Measurements from ENCODE around the gene C1orf87.
A peak's percentile ranks its signal among the peaks of the same experiment; 100 is the strongest.

The C1orf87 gene

DNA sequence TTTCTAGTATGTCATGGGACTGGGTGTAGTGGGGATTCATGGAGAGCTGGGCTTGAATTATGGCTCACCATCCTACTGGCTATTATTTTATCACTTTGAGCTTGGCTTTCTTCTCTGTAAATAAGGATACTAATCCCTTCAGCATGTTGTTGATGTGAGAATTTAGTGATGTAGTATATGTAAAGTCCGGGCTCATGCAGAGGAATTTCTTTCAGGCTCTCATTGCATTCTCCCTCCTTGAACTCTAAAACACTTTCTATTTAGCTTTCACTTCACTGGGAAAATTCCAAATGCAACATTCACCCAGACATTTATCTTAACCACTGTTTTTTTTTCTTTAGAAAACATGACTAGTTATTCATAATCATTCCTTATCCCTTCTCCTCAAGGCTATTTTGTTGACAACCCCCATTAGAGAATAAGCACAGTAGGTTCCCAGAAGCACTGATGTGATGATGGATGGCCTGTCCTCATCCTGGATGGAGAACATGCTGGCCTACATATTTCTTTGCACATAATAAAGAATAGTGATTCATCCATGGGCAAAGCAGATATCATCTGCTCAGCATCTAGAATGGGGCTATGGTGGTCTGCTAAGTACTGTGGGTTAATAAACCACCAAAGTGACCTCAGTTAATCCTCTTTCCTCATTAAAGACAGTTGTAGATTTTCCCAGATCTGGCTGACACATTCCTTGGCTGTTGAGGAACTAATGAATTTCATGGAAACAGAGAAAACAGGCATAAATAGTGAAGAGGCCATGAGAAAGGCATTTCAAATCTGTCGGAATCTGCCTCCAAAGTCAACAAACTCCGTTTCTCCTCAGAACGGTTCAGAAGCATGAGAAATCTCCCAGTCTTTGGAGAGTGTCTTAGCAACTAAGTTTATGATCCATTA is 79.0 kb downstream of the C1orf87 start:
- intact Hi-C loops (cut with DNase I; ENCODE audit: low total_unique reads): no loop called here

DNA sequence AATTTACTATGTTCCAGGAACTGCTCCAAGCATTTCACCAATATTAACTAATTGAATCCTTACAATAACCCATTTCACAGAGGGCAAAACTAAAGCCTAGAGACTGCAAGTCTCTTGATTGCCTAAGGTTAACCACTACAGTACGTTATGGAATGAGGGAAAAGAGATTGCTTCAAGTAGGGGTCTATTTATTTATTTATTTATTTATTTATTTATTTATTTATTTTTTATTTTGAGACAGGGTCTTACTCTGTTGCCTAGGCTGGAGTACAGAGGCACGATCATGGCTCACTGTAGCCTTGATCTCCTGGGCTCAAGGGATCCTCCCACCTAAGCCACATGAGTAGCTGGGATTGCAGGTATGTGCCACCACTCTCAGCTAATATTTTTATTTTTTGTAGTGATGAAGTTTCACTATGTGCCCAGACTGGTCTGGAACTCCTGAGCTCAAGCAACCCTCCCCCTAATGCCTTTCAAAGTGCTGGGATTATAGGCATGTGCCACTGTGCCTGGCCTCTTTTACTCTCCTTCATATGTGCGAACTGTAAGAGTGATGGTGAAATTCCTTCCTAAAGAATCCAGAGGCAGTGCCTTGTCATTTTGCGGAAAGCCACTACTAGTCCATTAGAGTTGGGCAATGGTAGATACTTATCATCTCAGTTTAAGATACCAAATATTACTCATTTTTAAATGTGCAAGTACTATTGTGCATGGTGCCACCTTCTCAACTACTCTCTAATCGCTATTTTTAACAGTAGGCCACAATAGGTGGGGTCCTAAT is 81.3 kb downstream of the C1orf87 start:
- Histone ChIP-seq H3K27ac (no peak overlapping the region), H3K4me3 (no peak overlapping the region), H3K9me3 (no peaks in the 10 kb centered on the region), H3K27me3 (no peaks in the 10 kb centered on the region), H3K4me1 (peaks cover 0 to 36% (median 13%) of the 10 kb centered on the region in 4 donors), H3K36me3 (no peaks in the 10 kb centered on the region)
- intact Hi-C loops (cut with DNase I; ENCODE audit: low total_unique reads): no loop called here
- DNase-seq: no peak
- TF ChIP-seq, protein P1, sequence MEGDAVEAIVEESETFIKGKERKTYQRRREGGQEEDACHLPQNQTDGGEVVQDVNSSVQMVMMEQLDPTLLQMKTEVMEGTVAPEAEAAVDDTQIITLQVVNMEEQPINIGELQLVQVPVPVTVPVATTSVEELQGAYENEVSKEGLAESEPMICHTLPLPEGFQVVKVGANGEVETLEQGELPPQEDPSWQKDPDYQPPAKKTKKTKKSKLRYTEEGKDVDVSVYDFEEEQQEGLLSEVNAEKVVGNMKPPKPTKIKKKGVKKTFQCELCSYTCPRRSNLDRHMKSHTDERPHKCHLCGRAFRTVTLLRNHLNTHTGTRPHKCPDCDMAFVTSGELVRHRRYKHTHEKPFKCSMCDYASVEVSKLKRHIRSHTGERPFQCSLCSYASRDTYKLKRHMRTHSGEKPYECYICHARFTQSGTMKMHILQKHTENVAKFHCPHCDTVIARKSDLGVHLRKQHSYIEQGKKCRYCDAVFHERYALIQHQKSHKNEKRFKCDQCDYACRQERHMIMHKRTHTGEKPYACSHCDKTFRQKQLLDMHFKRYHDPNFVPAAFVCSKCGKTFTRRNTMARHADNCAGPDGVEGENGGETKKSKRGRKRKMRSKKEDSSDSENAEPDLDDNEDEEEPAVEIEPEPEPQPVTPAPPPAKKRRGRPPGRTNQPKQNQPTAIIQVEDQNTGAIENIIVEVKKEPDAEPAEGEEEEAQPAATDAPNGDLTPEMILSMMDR (IDR thresholded peaks at IDR 0.05): no peak

More for the DNA sequence above, 79.0 kb downstream of the C1orf87 start:
- Histone ChIP-seq H3K27ac (peak overlapping the region; percentile 68 to 75), H3K27me3 (no peaks in the 10 kb centered on the region), H3K4me3 (peak overlapping the region in 1 of 2 donors; percentile 9), H3K36me3 (no peaks in the 10 kb centered on the region), H3K4me1 (peaks cover 0 to 52% (median 13%) of the 10 kb centered on the region in 4 donors), H3K9me3 (no peaks in the 10 kb centered on the region)
- DNase-seq: peak; percentile 63 to 78
- TF ChIP-seq, protein P1 (IDR thresholded peaks at IDR 0.05): no peak

DNA sequence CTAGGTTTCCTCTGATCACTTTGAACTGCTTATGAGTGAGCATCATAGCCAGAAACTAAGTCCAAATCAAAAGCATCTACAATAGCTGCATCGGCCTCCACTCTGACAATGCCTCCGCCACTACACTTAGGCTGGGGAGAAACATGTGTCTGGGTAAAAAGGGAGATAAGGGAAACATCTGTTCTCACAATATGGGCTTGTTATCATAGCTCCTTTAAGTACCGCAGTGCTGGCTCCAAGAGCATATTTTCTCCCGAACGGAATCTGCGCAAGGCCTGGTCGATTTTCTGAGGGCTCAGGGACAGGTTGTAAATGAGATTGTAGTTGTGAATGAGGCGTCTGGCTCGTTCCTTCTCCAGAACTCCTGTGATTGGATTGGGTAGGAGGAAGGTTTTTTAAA is 83.1 kb downstream of the C1orf87 start:
- Histone ChIP-seq H3K36me3 (no peaks in the 10 kb centered on the region), H3K27me3 (no peaks in the 10 kb centered on the region), H3K4me3 (no peak overlapping the region), H3K4me1 (peaks cover 0 to 19% (median 10%) of the 10 kb centered on the region in 4 donors), H3K27ac (no peak overlapping the region), H3K9me3 (no peaks in the 10 kb centered on the region)
- intact Hi-C loops (cut with DNase I; ENCODE audit: low total_unique reads): no loop called here
- DNase-seq: no peak
- TF ChIP-seq, protein P1 (IDR thresholded peaks at IDR 0.05): no peak

DNA sequence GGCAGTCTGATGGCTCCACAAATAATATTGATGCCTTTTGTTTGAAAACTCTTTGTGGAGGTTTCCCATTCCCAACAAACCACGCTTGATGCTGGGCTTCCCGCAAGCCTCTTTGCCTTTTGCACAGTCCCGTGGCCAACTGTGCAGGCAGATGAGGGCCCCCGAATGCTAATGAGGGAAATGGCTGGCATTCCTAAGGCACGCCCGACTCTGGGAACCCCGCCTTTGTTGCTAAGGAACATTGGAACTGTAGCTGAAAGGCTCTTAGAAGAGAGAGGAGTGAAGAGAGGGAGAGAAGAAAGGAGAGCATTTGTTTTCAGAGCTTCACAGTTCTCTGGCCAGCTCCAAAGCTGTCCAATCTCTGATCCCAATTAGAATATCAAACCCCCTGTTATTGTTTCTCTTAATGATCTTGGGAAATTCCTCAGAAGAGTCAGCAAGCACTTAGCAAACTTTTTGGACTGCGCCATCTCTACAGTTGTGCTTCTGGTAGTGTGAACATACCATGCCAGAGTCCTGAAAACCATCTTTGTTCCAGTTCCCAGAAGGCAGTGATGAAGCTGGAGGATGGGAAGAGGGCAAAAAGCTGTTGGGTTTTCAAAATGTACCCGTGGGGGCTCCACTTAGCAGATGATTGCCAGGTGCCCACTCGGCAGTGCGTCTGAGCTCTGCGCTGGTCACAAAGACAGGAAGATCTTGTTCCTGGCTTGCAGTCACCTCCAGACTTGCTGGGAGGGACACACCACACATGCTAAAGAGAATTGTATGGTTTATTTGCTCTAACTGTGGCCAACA is 86.9 kb downstream of the C1orf87 start:
- no peaks in the 10 kb centered on the region for H3K9me3 ChIP-seq
- intact Hi-C loops (cut with DNase I; ENCODE audit: low total_unique reads): no loop called here
- H3K36me3 ChIP-seq: no peaks in the 10 kb centered on the region
- no peaks in the 10 kb centered on the region for H3K27me3 ChIP-seq
- TF ChIP-seq, protein P1 (IDR thresholded peaks at IDR 0.05): no peak
- no peaks in the 10 kb centered on the region for H3K4me1 ChIP-seq
- no peak overlapping the region for H3K4me3 ChIP-seq
- DNase-seq: no peak
- H3K27ac ChIP-seq: no peak overlapping the region

DNA sequence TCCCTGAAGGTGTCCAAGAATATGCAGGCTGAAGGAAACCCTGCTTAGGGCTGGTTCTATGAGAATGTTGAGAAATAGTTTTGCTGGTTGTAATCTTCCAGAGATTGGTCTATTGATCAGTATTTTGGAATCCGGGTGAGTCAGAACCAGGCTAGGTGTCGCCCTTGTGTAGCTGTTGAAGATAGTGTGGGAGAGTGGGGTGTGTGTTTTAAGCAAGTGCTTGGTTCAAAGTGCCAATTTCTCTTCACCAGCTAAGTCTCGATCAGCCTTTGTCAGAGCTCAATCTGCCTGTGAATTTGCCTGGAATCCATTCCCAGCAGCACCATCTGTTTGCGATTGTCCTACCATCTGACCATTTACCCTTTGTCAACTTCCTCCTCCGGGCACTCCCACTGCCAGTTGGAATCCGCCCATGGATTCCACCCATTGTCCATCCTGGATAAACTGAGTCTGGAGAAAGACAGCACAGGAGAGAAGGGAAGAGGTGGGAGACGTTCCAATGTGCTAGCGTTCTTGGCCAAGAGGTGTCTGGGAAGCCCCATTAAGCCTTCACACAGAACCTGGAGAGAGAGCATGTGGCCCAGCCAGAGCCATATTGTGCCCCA is 87.6 kb downstream of the C1orf87 start:
- H3K4me3 ChIP-seq: no peak overlapping the region
- intact Hi-C loops (cut with DNase I; ENCODE audit: low total_unique reads): no loop called here
- H3K27ac ChIP-seq: no peak overlapping the region
- no peaks in the 10 kb centered on the region for H3K36me3 ChIP-seq
- DNase-seq: no peak
- H3K27me3 ChIP-seq: no peaks in the 10 kb centered on the region
- TF ChIP-seq, protein P1 (IDR thresholded peaks at IDR 0.05): no peak
- no peaks in the 10 kb centered on the region for H3K4me1 ChIP-seq
- no peaks in the 10 kb centered on the region for H3K9me3 ChIP-seq
